CD4-positive, alpha-beta T cell (primary cell): Measurements from ENCODE around the gene ITGAX. TPM values are rescaled to one million over a fixed set of nuclear protein-coding genes. Genes with fewer than 3 reads are reported as not detected.

Experiments used
- ATAC-seq: fragments of 200-7000 bp; cut with Tn5 transposase; one replicate; pipeline ENCODE4 v1.10.0; 2022; ENCODE audit warnings: mild to moderate bottlenecking; ENCODE audit not compliant: poor library complexity
- CTCF ChIA-PET: fragments of 350-600 bp; sonication (Branson Sonifier 250); formaldehyde crosslinking; loops from one replicate; lab custom pipeline; 2021; ENCODE audit warnings: antibody characterized with exemption, inconsistent platforms; lab: Charles Lee
- POLR2A ChIA-PET: fragments of 350-600 bp; sonication (Branson Sonifier 250); formaldehyde crosslinking; loops from one replicate; lab custom pipeline; 2021; ENCODE audit warnings: antibody characterized with exemption, inconsistent platforms; lab: Charles Lee
- DNase-seq, 14 experiments: peaks; one replicate each; pipeline ENCODE4 v3.0.0-alpha.2; 2013 to 2020; ENCODE audit warnings: mixed read lengths in 2 of 14
- H3K27ac ChIP-seq, 2 donors: one replicate each; pipeline versions ENCODE4 v1.5.1 to v1.7.0; 2013; ENCODE audit warnings: low read length in 2 of 2, low read depth in 1 of 2, mild to moderate bottlenecking in 1 of 2
- H3K27me3 ChIP-seq, 2 experiments: 1 replicate in 1 of 2; 2 replicates in 1 of 2; pipeline versions ENCODE4 v1.6.1 to v1.7.0; 2013; ENCODE audit warnings: low read length in 2 of 2, control low read depth in 1 of 2, mild to moderate bottlenecking in 1 of 2, moderate library complexity in 1 of 2; ENCODE audit not compliant: insufficient read depth in 2 of 2, control insufficient read depth in 1 of 2
- H3K36me3 ChIP-seq: one replicate; pipeline ENCODE4 v1.6.1; 2013; ENCODE audit warnings: low read length, control low read depth; ENCODE audit not compliant: insufficient read depth
- H3K4me1 ChIP-seq: one replicate; pipeline ENCODE4 v1.6.1; 2013; ENCODE audit warnings: low read length, control low read depth; ENCODE audit not compliant: insufficient read depth
- H3K4me3 ChIP-seq: one replicate; pipeline ENCODE4 v1.5.1; 2013; ENCODE audit warnings: mild to moderate bottlenecking, low read length, moderate library complexity
- H3K9me3 ChIP-seq, 2 experiments: 1 replicate in 1 of 2; 2 replicates in 1 of 2; pipeline versions ENCODE4 v1.6.1 to v1.7.0; 2013; ENCODE audit warnings: low read length in 2 of 2, mild to moderate bottlenecking in 2 of 2, control low read depth in 1 of 2, moderate library complexity in 1 of 2; ENCODE audit not compliant: control insufficient read depth in 1 of 2, insufficient read depth in 1 of 2
- H3K27ac Mint-ChIP-seq: one replicate; pipeline ENCODE4 v1.8.0; 2020; ENCODE audit warnings: mixed read lengths
- H3K27me3 Mint-ChIP-seq: one replicate; pipeline ENCODE4 v1.8.0; 2021; ENCODE audit warnings: mixed read lengths
- H3K36me3 Mint-ChIP-seq: one replicate; pipeline ENCODE4 v1.8.0; 2021; ENCODE audit warnings: low read depth, mixed read lengths
- H3K4me1 Mint-ChIP-seq: one replicate; pipeline ENCODE4 v1.8.0; 2021; ENCODE audit warnings: low read depth, mixed read lengths
- H3K4me3 Mint-ChIP-seq: one replicate; pipeline ENCODE4 v1.8.0; 2020; ENCODE audit warnings: mild to moderate bottlenecking, mixed read lengths
- H3K9me3 Mint-ChIP-seq: one replicate; pipeline ENCODE4 v1.8.0; 2020; ENCODE audit warnings: mixed read lengths
- CTCF ChIP-seq: fragments of 200-600 bp; IDR thresholded peaks from one replicate; pipeline ENCODE4 v1.8.0; 2022; ENCODE audit warnings: antibody characterized with exemption, mild to moderate bottlenecking
- intact Hi-C, 2 experiments: fragments of 100-400 bp; cut with DNase I in 1 of 2; cut with micrococcal nuclease in 1 of 2; formaldehyde crosslinking; loops; one replicate each; pipeline versions ENCODE4 v1.15.1 to v1.9.0; 2023 to 2025; cut with DNase I, micrococcal nuclease
- total RNA-seq, 174 experiments: library from RNA in 2 of 174; stranded (reverse) in 2 of 174; gene quantifications; one replicate each; pipeline ENCODE4 v1.2.3 and lab custom pipeline; 2021 to 2026

Gene ITGAX
- total RNA-seq, 2 experiments from 2014 or later: 5.5 to 6.0 TPM

GRCh38 chr16:31420037-31420436, 65.1 kb downstream of the ITGAX start:
- H3K36me3 Mint-ChIP-seq: no peaks in the 10 kb centered on the region
- no peaks in the 10 kb centered on the region for H3K9me3 Mint-ChIP-seq
- DNase-seq (peak in 1 of 14 experiments; percentile 30), ATAC-seq (no peak)
- Histone ChIP-seq H3K36me3 (no peaks in the 10 kb centered on the region), H3K4me3 (no peak overlapping the region), H3K9me3 (peaks cover 0 to 10% of the 10 kb centered on the region in 2 experiments), H3K27ac (no peak overlapping the region), H3K27me3 (no peaks in the 10 kb centered on the region), H3K4me1 (peaks cover 7% of the 10 kb centered on the region)
- H3K4me1 Mint-ChIP-seq: no peaks in the 10 kb centered on the region
- ChIA-PET CTCF (no interaction called here), POLR2A (no interaction called here)
- H3K27me3 Mint-ChIP-seq: peaks cover 20% of the 10 kb centered on the region
- no peak overlapping the region for H3K4me3 Mint-ChIP-seq
- H3K27ac Mint-ChIP-seq: no peak overlapping the region
- intact Hi-C loops: no loop called here
- TF ChIP-seq CTCF: no peak

GRCh38 chr16:31421587-31421986, 66.6 kb downstream of the ITGAX start:
- TF ChIP-seq CTCF: no peak
- Histone ChIP-seq H3K9me3 (peaks cover 0 to 10% of the 10 kb centered on the region in 2 experiments), H3K4me1 (peaks cover 7% of the 10 kb centered on the region), H3K27ac (no peak overlapping the region), H3K27me3 (no peaks in the 10 kb centered on the region), H3K36me3 (no peaks in the 10 kb centered on the region), H3K4me3 (no peak overlapping the region)
- no peaks in the 10 kb centered on the region for H3K9me3 Mint-ChIP-seq
- ATAC-seq (no peak), DNase-seq (peak in 4 of 14 experiments; percentile 16 to 71 (median 35))
- no peak overlapping the region for H3K27ac Mint-ChIP-seq
- intact Hi-C loops: no loop called here
- POLR2A ChIA-PET: no interaction called here
- CTCF ChIA-PET: no interaction called here
- H3K27me3 Mint-ChIP-seq: peaks cover 20% of the 10 kb centered on the region
- no peaks in the 10 kb centered on the region for H3K4me1 Mint-ChIP-seq
- no peaks in the 10 kb centered on the region for H3K36me3 Mint-ChIP-seq
- H3K4me3 Mint-ChIP-seq: no peak overlapping the region

GRCh38 chr16:31423241-31423640, 68.3 kb downstream of the ITGAX start:
- no peak overlapping the region for H3K4me3 Mint-ChIP-seq
- H3K27me3 Mint-ChIP-seq: peaks cover 15% of the 10 kb centered on the region
- H3K4me1 Mint-ChIP-seq: no peaks in the 10 kb centered on the region
- intact Hi-C loops: no loop called here
- Histone ChIP-seq H3K36me3 (no peaks in the 10 kb centered on the region), H3K4me1 (peaks cover 18% of the 10 kb centered on the region), H3K27me3 (no peaks in the 10 kb centered on the region), H3K27ac (no peak overlapping the region), H3K9me3 (peaks cover 0 to 9% of the 10 kb centered on the region in 2 experiments), H3K4me3 (no peak overlapping the region)
- ATAC-seq (no peak), DNase-seq (no peak)
- no peaks in the 10 kb centered on the region for H3K9me3 Mint-ChIP-seq
- no peak overlapping the region for H3K27ac Mint-ChIP-seq
- H3K36me3 Mint-ChIP-seq: no peaks in the 10 kb centered on the region
- POLR2A ChIA-PET: no interaction called here
- CTCF ChIA-PET: no interaction called here
- TF ChIP-seq CTCF: no peak
